ENCODE results near the gene MYO1E.
"Not testable (repeated sequence)": the region's sequence is repeated elsewhere in the genome, so short reads cannot be mapped to it uniquely, and the experiment has no call there.

- TF ChIP-seq TAF1 (IDR thresholded peaks at IDR 0.05; ENCODE audit: low read depth); EP300 (conservative IDR thresholded peaks at IDR 0.05; ENCODE audit: poor library complexity, severe bottlenecking); CTCF (IDR thresholded peaks at IDR 0.05; ENCODE audit: poor library complexity, severe bottlenecking); POLR2AphosphoS5 (IDR thresholded peaks at IDR 0.05); SMC3 (conservative IDR thresholded peaks at IDR 0.05; ENCODE audit: poor library complexity); EZH2 (IDR thresholded peaks at IDR 0.05; ENCODE audit: borderline replicate concordance, insufficient read depth, low read length, poor library complexity, severe bottlenecking); REST (IDR thresholded peaks at IDR 0.05; ENCODE audit: borderline replicate concordance); MXI1 (conservative IDR thresholded peaks at IDR 0.05; ENCODE audit: poor library complexity, severe bottlenecking): not testable (repeated sequence)
Observed at GRCh38 chr15:59127255-59127654, 245.4 kb downstream of the MYO1E start.
